HG02763 (cell line): ENCODE results near the gene PCDHA4.
"Not testable (repeated sequence)": the region's sequence is repeated elsewhere in the genome, so short reads cannot be mapped to it uniquely, and the experiment has no call there.

Experiments
- ATAC-seq: cut with Tn5 transposase; IDR thresholded peaks from one replicate; pipeline ENCODE4 v1.9.1; 2021; ENCODE audit warnings: mild to moderate bottlenecking, moderate library complexity; ENCODE audit not compliant: unreplicated experiment

Gene PCDHA4

DNA sequence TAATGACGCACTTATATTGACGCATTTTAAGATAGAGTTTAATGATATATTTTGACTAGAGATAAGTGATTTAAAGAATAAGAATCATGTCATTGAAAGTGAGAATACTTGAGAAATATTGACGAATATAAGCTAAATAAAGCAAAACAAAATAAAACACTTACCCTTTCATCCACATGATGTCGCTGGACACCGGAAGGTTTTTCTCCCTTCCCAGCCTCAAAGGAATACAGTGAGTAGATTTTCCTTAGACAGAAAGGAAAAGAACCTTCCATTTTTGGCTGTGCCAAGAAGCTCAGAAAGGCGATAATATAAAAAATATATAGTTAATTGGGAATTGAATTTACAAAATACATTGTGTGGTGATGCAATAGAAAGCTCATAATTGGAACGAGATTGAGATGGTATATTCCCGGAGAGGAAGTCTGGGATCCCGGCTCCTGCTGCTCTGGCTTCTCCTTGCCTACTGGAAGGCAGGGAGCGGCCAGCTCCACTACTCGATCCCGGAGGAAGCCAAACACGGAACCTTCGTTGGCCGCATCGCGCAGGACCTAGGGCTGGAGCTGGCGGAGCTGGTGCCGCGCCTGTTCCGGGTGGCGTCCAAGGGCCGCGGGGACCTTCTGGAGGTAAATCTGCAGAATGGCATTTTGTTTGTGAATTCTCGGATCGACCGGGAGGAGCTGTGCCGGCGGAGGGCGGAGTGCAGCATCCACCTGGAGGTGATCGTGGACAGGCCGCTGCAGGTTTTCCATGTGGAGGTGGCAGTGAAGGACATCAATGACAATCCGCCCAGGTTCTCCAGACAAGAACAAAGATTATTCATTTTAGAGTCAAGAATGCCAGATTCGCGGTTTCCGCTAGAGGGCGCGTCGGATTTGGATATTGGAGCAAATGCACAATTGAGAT lies 14.8 kb downstream of the PCDHA4 start, which contains the start of gene PCDHA5:
PCDHA5 (plus strand) TSS at position 239 of the 906 bp plus-strand sequence.
- no peak for ATAC-seq

DNA sequence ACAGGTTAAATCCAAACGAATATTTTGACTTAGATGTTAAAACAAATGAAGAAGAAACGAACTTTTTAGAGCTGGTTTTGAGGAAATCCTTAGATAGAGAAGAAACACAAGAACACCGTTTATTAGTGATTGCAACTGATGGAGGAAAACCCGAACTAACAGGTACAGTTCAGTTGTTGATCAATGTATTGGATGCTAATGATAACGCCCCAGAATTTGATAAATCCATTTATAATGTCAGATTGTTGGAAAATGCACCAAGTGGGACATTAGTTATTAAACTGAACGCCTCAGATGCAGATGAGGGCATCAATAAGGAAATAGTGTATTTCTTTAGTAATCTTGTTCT lies 15.4 kb downstream of the PCDHA4 start:
- ATAC-seq: no peak

DNA sequence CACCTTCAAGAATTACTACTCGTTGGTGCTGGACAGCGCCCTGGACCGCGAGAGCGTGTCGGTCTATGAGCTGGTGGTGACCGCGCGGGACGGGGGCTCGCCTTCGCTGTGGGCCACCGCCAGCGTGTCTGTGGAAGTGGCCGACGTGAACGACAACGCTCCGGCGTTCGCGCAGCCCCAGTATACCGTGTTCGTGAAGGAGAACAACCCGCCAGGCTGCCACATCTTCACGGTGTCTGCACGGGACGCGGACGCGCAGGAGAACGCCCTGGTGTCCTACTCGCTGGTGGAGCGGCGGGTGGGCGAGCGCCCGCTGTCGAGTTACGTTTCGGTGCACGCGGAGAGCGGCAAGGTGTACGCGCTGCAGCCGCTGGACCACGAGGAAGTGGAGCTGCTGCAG lies 16.1 kb downstream of the PCDHA4 start:
- not testable (repeated sequence) for ATAC-seq

DNA sequence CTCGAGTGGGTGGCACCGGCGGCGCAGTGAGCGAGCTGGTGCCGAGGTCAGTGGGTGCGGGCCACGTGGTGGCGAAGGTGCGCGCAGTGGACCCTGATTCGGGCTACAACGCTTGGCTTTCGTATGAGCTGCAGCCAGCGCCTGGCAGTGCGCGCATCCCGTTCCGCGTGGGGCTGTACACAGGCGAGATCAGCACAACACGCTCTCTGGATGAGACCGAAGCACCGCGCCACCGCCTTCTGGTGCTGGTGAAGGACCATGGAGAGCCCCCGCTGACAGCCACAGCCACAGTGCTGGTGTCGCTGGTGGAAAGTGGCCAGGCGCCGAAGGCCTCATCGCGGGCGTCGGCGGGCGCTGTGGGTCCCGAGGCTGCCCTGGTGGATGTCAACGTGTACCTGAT lies 16.6 kb downstream of the PCDHA4 start:
- ATAC-seq: no peak

DNA sequence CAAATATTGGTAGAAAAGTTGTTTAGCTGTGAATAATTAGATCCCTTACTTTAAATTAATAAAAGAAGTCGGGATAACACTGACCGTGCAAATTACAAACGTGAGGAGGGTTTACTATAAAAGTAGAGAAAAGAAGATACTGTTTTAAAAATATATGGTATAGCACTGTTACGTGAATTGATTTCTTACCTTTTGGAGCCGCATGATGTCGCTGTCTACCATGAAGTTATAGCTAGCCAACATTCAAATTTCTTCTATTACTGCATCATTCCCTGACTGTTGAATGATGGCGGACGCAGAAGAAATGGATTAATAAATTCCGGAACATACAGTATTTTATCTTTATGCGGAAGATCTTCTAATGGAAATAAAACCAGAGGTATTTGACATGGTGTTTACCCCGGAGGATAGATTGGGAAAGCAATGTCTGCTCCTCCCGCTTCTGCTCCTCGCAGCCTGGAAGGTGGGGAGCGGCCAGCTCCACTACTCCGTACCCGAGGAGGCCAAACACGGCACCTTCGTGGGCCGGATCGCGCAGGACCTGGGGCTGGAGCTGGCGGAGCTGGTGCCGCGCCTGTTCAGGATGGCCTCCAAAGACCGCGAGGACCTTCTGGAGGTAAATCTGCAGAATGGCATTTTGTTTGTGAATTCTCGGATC lies 21.0 kb downstream of the PCDHA4 start, which contains the start of gene PCDHA6:
PCDHA6 (plus strand) TSS at position 257 of the 658 bp plus-strand sequence; CDS start at position 389, 132 bp downstream.
- ATAC-seq: no peak

DNA sequence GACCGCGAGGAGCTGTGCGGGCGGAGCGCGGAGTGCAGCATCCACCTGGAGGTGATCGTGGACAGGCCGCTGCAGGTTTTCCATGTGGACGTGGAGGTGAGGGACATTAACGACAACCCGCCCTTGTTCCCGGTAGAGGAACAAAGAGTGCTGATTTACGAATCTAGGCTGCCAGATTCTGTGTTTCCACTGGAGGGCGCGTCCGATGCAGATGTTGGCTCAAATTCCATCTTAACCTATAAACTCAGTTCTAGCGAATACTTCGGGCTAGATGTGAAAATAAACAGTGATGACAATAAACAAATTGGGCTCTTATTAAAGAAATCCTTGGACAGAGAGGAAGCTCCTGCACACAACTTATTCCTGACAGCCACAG lies 21.5 kb downstream of the PCDHA4 start:
- ATAC-seq: no peak

DNA sequence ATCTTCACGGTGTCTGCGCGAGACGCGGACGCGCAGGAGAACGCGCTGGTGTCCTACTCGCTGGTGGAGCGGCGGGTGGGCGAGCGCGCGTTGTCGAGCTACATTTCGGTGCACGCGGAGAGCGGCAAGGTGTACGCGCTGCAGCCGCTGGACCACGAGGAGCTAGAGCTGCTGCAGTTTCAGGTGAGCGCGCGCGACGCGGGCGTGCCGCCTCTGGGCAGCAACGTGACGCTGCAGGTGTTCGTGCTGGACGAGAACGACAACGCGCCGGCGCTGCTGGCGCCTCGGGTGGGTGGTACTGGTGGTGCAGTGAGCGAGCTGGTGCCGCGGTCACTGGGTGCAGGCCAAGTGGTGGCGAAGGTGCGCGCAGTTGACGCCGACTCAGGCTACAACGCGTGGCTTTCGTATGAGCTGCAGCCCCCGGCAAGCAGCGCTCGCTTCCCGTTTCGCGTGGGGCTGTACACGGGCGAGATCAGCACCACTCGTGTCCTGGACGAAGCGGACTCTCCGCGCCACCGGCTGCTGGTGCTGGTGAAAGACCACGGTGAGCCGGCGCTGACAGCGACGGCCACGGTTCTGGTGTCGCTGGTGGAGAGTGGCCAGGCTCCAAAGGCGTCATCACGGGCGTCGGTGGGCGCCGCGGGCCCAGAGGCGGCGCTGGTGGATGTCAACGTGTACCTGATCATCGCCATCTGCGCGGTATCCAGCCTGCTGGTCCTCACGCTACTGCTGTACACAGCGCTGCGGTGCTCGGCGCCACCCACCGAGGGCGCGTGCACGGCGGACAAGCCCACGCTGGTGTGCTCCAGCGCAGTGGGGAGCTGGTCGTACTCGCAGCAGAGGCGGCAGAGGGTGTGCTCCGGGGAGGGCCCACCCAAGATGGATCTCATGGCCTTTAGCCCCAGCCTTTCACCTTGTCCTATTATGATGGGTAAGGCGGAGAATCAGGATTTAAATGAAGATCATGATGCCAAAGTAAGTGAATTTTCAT lies 22.9 kb downstream of the PCDHA4 start:
- not testable (repeated sequence) for ATAC-seq

DNA sequence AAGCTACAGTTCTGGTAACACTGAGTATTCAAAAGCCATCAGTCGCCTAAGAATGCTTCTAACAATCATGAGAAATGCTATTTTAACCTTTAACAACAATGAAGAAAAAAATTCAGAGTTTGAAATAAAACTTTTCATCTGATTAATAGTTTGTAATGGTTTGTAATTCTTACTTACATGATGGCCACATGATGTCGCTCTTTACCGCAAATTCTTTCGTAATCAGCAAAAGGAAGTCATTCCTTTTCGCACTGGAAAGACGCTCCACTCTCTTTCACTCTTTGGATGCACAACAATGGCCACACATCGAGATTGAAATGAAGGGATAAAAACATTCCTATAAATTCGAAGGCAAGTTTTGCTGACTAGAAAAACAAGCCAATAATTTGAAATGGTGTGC lies 27.1 kb downstream of the PCDHA4 start, which contains the start of gene PCDHA7:
PCDHA7 (plus strand) TSS at position 277 of the 400 bp plus-strand sequence; CDS start at position 392, 115 bp downstream.
- ATAC-seq: no peak

DNA sequence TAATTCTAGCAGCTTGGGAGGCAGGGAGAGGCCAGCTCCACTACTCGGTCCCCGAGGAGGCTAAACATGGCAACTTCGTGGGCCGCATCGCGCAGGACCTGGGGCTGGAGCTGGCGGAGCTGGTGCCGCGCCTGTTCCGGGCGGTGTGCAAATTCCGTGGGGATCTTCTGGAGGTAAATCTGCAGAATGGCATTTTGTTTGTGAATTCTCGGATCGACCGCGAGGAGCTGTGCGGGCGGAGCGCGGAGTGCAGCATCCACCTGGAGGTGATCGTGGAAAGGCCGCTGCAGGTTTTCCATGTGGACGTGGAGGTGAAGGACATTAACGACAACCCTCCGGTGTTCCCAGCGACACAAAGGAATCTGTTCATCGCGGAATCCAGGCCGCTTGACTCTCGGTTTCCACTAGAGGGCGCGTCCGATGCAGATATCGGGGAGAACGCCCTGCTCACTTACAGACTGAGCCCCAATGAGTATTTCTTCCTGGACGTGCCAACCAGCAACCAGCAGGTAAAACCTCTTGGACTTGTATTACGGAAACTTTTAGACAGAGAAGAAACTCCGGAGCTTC lies 27.7 kb downstream of the PCDHA4 start:
- ATAC-seq: not testable (repeated sequence)

DNA sequence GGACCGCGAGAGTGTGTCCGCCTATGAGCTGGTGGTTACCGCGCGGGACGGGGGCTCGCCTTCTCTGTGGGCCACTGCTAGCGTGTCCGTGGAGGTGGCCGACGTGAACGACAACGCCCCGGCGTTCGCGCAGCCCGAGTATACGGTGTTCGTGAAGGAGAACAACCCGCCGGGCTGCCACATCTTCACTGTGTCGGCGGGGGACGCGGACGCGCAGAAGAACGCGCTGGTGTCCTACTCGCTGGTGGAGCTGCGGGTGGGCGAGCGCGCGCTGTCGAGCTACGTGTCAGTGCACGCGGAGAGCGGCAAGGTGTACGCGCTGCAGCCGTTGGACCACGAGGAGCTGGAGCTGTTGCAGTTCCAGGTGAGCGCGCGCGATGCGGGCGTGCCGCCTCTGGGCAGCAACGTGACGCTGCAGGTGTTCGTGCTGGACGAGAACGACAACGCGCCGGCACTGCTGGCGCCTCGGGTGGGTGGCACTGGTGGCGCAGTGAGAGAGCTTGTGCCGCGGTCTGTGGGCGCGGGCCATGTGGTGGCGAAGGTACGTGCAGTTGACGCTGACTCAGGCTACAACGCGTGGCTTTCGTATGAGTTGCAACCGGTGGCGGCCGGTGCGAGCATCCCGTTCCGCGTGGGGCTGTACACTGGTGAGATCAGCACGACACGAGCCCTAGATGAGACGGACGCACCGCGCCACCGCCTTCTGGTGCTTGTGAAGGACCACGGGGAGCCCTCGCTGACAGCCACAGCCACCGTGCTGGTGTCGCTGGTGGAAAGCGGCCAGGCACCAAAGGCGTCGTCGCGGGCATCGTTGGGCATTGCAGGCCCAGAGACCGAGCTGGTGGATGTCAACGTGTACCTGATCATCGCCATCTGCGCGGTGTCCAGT lies 29.0 kb downstream of the PCDHA4 start:
- ATAC-seq: no peak

DNA sequence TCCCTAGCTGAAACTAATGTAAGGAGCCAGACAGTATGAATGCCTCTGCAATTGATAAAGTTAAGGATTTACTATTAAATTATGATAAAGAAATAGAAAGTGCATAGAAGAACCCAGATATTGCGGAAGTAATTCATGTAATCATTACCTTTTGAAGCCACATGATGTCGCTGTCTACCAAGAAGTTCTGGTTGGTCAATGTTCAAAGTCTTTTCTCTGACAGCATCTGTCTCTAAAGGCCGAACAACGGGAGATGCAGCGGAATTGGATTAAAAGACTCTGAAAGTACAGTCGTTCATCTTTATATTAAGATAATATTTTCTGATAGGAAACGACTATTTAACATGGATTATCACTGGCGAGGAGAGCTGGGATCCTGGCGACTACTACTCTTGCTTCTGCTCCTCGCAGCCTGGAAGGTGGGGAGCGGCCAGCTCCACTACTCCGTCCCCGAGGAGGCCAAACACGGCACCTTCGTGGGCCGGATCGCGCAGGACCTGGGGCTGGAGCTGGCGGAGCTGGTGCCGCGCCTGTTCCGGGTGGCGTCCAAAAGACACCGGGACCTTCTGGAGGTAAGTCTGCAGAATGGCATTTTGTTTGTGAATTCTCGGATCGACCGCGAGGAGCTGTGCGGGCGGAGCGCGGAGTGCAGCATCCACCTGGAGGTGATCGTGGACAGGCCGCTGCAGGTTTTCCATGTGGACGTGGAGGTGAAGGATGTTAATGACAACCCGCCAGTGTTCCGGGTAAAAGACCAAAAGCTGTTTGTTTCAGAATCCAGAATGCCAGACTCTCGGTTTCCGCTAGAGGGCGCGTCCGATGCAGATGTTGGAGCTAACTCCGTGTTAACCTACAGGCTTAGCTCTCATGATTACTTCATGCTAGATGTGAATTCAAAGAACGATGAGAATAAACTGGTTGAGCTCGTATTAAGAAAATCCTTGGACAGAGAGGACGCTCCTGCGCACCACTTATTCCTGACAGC lies 34.4 kb downstream of the PCDHA4 start, which contains the start of gene PCDHA8:
PCDHA8 (plus strand) TSS at position 210 of the 985 bp plus-strand sequence; CDS start at position 345, 135 bp downstream.
- ATAC-seq: no peak

DNA sequence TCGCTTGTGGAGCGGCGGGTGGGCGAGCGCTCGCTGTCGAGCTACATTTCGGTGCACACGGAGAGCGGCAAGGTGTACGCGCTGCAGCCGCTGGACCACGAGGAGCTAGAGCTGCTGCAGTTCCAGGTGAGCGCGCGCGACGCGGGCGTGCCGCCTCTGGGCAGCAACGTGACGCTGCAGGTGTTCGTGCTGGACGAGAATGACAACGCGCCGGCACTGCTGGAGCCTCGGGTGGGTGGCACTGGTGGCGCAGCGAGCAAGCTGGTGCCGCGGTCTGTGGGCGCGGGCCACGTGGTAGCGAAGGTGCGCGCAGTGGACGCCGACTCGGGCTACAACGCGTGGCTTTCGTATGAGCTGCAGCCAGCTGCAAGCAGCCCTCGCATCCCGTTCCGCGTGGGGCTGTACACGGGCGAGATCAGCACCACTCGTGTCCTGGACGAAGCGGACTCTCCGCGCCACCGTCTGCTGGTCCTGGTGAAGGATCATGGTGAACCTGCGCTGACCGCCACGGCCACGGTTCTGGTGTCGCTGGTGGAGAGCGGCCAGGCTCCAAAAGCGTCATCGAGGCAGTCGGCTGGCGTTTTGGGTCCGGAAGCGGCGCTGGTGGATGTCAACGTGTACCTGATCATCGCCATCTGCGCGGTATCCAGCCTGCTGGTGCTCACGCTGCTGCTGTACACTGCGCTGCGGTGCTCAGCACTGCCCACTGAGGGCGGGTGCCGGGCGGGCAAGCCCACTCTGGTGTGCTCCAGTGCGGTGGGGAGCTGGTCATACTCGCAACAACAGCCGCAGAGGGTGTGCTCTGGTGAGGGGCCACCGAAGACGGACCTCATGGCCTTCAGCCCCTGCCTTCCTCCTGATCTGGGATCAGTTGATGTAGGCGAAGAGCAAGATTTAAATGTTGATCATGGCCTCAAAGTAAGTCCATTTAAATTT lies 36.2 kb downstream of the PCDHA4 start:
- ATAC-seq: no peak

DNA sequence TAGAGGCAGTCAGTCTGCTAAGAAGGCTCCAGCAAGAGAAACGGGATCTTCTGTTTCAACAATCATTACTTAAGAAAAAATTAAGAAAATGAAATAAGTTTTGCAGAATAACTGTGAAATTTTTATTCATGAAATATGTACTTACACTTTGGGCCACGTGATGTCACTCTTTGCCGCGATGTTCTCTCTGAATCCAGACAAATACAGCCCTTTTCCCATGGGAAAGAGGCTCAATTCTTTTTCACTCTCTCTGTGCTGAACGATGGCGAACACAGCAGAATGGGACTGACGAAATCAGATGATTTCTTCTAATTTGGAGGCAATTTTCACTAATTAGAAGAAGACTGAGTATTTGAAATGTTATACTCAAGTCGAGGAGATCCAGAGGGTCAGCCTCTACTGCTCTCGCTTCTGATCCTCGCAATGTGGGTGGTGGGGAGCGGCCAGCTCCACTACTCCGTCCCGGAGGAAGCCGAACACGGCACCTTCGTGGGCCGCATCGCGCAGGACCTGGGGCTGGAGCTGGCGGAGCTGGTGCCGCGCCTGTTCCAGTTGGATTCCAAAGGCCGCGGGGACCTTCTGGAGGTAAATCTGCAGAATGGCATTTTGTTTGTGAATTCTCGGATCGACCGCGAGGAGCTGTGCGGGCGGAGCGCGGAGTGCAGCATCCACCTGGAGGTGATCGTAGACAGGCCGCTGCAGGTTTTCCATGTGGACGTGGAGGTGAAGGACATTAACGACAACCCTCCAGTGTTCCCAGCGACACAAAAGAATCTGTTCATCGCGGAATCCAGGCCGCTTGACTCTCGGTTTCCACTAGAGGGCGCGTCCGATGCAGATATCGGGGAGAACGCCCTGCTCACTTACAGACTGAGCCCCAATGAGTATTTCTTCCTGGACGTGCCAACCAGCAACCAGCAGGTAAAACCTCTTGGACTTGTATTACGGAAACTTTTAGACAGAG lies 41.6 kb downstream of the PCDHA4 start, which contains the start of gene PCDHA9:
PCDHA9 (plus strand) TSS at position 244 of the 964 bp plus-strand sequence; CDS start at position 358, 114 bp downstream.
- not testable (repeated sequence) for ATAC-seq

DNA sequence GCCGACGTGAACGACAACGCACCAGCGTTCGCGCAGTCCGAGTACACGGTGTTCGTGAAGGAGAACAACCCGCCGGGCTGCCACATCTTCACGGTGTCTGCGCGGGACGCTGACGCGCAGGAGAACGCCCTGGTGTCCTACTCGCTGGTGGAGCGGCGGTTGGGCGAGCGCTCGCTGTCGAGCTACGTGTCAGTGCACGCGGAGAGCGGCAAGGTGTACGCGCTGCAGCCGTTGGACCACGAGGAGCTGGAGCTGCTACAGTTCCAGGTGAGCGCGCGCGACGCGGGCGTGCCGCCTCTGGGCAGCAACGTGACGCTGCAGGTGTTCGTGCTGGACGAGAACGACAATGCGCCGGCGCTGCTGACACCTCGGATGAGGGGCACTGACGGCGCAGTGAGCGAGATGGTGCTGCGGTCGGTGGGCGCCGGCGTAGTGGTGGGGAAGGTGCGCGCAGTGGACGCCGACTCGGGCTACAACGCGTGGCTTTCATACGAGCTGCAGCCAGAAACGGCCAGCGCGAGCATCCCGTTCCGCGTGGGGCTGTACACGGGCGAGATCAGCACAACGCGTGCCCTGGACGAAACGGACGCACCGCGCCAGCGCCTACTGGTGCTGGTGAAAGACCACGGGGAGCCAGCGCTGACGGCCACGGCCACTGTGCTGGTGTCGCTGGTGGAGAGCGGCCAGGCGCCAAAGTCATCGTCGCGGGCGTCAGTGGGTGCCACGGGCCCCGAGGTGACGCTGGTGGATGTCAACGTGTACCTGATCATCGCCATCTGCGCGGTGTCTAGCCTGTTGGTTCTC lies 43.2 kb downstream of the PCDHA4 start:
- ATAC-seq: not testable (repeated sequence)
